Progenitor cell of endocrine pancreas (in vitro differentiated cells): ENCODE data around the gene RBBP5. TPM values are rescaled to one million over a fixed set of nuclear protein-coding genes. Genes with fewer than 3 reads are reported as not detected.

ENCODE experiments used
- DNase-seq: peaks from one replicate; pipeline ENCODE4 v3.0.0; 2021; ENCODE audit warnings: low spot score; ENCODE audit not compliant: unreplicated experiment
- H3K27ac Mint-ChIP-seq: 2 replicates; pipeline ENCODE4 v1.8.0; 2021; ENCODE audit warnings: mild to moderate bottlenecking, moderate library complexity, mixed read lengths
- H3K27me3 Mint-ChIP-seq: 2 replicates; pipeline ENCODE4 v1.8.0; 2021; ENCODE audit warnings: mixed read lengths
- H3K36me3 Mint-ChIP-seq: 2 replicates; pipeline ENCODE4 v1.8.0; 2022; ENCODE audit warnings: mixed read lengths; ENCODE audit not compliant: insufficient read depth
- H3K4me1 Mint-ChIP-seq: 2 replicates; pipeline ENCODE4 v1.8.0; 2021; ENCODE audit warnings: low read depth, mixed read lengths
- H3K4me3 Mint-ChIP-seq: 2 replicates; pipeline ENCODE4 v1.8.0; 2021; ENCODE audit warnings: low read depth, mild to moderate bottlenecking, moderate library complexity, mixed read lengths
- H3K9me3 Mint-ChIP-seq: 2 replicates; pipeline ENCODE4 v1.8.0; 2021; ENCODE audit warnings: low read depth, mixed read lengths
- total RNA-seq: library from RNA; stranded (reverse); gene quantifications from 2 replicates; pipeline ENCODE4 v1.2.1, GENCODE V29; 2021
- TF ChIP-seq, protein P1 (sequence below): fragments of 200-600 bp; sonication (generic); IDR thresholded peaks from one replicate; pipeline ENCODE4 v1.5.0; 2021; ENCODE audit warnings: antibody characterized with exemption, mild to moderate bottlenecking; ENCODE audit not compliant: unreplicated experiment

The RBBP5 gene
- total RNA-seq, 1 donor from 2014 or later, result 20.9 TPM

DNA sequence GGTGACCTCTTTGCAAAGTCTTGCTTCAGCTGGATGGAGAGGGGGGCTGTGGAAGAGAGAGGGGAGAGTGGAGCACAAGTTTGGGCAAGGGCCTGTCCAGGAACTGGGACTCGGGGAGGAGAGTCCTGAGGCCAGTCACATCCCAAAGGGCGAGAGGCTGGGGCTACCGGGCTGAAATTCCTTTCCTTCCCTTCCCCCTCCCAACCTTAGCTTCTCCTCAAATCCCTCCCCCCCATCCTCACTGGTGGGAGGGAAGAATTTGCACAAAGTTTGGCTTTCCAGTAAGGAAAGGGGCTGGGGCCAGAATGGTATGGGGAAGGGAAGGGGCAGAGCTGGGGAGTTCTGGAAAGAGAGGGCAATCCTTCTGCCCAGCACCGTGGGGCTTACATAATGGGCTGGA, 77.9 kb downstream of the RBBP5 start:
- Mint-ChIP-seq H3K4me3 (no peak overlapping the region), H3K4me1 (no peaks in the 10 kb centered on the region), H3K27ac (no peak overlapping the region), H3K36me3 (no peaks in the 10 kb centered on the region), H3K27me3 (peaks cover 72% of the 10 kb centered on the region), H3K9me3 (no peaks in the 10 kb centered on the region)
- TF ChIP-seq, protein P1, sequence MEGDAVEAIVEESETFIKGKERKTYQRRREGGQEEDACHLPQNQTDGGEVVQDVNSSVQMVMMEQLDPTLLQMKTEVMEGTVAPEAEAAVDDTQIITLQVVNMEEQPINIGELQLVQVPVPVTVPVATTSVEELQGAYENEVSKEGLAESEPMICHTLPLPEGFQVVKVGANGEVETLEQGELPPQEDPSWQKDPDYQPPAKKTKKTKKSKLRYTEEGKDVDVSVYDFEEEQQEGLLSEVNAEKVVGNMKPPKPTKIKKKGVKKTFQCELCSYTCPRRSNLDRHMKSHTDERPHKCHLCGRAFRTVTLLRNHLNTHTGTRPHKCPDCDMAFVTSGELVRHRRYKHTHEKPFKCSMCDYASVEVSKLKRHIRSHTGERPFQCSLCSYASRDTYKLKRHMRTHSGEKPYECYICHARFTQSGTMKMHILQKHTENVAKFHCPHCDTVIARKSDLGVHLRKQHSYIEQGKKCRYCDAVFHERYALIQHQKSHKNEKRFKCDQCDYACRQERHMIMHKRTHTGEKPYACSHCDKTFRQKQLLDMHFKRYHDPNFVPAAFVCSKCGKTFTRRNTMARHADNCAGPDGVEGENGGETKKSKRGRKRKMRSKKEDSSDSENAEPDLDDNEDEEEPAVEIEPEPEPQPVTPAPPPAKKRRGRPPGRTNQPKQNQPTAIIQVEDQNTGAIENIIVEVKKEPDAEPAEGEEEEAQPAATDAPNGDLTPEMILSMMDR, result no peak
- DNase-seq, result no peak

DNA sequence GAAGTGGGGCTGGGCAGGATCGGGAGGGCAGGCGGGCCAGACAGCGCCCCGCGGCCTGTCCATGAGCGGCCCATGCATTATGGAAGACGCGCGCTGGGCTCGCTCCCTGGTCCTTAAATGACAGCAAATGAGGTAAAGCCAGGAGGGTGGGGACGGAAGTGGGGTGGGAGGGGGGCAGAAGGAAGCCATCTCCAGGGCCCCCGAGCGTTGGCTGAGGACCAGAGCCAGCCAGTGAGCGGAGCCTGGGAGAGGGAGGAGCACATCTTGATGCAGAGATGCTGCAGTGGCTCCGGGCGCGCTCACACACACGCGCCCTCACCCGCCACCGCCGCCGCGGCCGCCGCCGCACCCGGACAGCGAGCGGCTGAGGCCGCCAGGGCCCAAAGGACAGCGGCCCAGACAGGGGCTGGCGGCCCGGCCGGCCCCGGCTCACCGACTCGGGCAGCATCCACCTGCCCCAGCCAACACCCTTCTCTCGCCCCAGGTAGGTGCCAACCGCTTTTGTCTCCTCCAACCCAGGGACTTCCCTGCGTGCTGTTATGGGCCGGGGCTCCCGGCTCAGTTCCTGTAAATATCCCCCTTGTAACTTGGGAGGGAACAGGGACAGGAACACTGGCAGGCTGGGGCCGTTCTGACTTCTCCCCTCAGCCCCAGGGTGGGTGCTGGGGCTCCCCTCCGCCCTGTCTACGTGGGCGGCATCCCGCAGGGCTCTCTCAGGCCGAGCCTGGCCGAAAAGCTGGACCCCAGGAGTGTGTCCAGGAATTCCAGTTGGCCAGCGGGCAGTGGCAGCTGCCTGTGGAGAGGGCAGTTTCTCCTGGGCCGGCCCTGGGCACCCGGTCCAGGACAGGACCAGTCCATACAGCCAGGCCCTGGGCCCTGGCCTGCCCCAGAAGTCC, 78.6 kb downstream of the RBBP5 start, which contains the start of gene CNTN2:
TSS of gene CNTN2 (plus strand) at position 302 of the 896 bp plus-strand sequence. CDS start 9,974 bp downstream, outside the sequence.
- DNase-seq, result no peak
- Mint-ChIP-seq H3K36me3 (no peaks in the 10 kb centered on the region), H3K9me3 (no peaks in the 10 kb centered on the region), H3K27ac (no peak within 1 kb of the TSS), H3K27me3 (peaks cover 69% of the 10 kb centered on the region), H3K4me3 (no peak within 1 kb of the TSS), H3K4me1 (no peaks in the 10 kb centered on the region)
- TF ChIP-seq, protein P1, result no peak

DNA sequence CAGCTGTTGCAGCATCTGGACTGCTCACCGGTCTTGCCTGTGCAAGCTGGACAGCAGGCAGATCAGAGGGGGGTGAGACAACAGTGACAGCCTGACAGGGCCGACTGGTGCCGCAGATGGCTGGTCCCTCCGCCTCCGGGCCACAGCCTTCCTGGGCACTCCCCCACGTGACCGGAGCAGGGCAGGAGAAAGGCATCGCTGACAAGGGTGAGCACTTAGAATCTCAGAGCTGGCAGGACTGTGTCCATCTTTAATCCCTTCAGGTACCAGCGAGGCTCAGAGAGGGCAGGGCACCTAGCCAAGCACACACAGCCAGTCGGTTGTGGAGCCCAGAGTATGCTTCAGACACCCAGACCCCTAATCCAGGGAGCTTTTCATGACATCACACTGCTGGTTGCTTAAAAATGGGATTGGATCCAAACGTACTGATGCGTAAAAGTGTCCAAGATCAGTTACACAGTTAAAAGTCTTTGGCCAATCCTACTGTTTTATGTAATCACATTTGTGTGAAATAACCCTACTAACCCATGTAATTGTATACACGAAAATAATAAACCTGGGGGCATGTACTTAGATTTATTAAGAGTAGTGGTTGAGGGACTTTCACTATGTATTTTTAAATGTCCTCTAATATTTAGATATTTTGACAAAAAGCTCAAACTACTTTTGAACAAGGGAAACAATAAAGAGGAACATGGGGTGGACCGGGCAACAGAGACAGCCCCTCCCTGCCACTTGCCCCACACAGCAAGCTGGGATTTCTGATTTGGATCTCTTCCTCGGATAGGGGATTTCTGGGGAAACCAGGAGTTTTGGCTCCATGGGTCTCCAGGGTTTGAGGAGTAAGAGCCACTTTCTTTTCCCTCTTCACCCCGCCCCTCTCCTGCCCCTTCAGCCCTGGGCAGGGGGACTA, 79.5 kb downstream of the RBBP5 start:
- TF ChIP-seq, protein P1, result no peak
- no peaks in the 10 kb centered on the region for H3K9me3 Mint-ChIP-seq
- H3K27ac Mint-ChIP-seq, result no peak overlapping the region
- H3K27me3 Mint-ChIP-seq, result peaks cover 67% of the 10 kb centered on the region
- H3K4me3 Mint-ChIP-seq, result no peak overlapping the region
- no peak for DNase-seq
- peaks cover 6% of the 10 kb centered on the region for H3K4me1 Mint-ChIP-seq
- no peaks in the 10 kb centered on the region for H3K36me3 Mint-ChIP-seq

DNA sequence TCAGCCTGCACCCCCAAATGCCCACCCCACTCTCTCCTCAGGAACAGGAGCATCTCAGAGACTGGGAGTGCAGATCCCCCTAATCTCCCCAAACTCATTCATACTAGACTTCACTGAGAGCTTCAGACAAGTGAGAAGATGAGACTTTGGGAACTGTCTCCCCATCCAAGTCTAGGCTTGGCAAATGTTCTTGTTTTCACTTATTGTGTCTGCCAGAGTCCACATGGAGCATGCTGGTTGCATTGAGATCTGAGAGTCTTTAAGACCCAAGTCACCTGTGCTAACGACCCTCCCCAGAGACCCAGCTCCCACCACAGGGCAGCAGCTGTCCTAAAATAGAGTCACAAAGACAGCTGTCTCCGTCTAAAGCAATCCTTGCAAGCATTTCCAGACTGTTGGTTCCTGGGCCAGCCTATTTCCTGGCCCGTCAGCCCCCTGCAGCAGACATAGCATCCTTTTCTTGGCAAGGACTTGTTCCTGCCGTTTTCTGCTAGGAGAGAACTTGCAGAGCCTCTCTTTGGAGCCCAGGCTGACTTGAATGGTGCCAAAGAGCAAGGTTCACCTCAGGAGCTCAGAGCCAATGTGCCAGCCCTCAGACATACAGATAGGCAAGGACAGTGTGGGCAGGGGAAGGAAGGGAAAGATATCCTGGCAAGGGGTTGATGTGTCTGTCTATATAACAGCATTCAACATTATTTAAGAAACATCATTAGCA, 80.6 kb downstream of the RBBP5 start:
- H3K4me1 Mint-ChIP-seq, result peaks cover 6% of the 10 kb centered on the region
- H3K27me3 Mint-ChIP-seq, result peaks cover 61% of the 10 kb centered on the region
- TF ChIP-seq, protein P1, result no peak
- no peak overlapping the region for H3K4me3 Mint-ChIP-seq
- DNase-seq, result no peak
- H3K27ac Mint-ChIP-seq, result no peak overlapping the region
- no peaks in the 10 kb centered on the region for H3K36me3 Mint-ChIP-seq
- H3K9me3 Mint-ChIP-seq, result no peaks in the 10 kb centered on the region
